Activated CD4-positive, alpha-beta T cell treated with anti-CD3 and anti-CD28 coated beads for 24 hours (primary cell): Measurements from ENCODE around the gene PITHD1.
"Not testable (repeated sequence)": the region's sequence is repeated elsewhere in the genome, so short reads cannot be mapped to it uniquely, and the experiment has no call there.

Source experiments
- DNase-seq, 2 donors: peaks; one replicate each; pipeline ENCODE4 v3.0.0-alpha.2; 2020; ENCODE audit warnings: low read depth in 2 of 2

The PITHD1 gene

DNA sequence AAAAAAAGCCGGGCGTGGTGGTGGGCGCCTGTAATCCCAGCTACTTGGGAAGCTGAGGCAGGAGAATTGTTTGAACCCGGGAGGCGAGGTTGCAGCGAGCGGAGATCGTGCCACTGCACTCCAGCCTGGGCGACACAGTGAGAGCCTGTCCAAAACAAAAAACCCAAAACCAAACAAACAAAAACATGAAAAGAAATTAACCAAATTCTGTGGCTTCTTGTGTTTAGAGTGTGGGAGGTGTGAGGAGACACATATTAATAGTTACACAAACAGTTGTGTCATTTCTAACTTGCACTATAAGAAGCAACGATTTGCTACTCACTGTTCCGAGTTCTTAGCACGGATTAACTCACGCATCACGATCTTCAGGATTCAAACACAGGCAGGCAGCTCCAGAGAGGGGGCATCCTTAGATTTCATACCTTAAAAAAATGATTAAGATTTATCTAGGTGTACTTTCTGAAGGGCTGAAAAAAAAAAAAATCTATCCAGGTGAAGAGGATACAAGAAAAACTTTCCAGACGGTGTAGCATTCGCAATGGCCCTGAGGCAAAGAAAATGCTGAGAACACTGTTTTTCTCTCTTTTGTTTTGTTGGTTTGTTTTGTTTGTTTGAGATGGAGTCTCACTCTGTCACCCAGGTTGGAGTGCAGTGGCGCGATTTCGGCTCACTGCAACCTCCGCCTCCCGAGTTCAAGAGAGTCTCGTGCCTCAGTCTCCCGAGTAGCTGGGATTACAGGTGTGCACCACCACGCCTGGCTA, 47.7 kb downstream of the PITHD1 start:
- no peak for DNase-seq

DNA sequence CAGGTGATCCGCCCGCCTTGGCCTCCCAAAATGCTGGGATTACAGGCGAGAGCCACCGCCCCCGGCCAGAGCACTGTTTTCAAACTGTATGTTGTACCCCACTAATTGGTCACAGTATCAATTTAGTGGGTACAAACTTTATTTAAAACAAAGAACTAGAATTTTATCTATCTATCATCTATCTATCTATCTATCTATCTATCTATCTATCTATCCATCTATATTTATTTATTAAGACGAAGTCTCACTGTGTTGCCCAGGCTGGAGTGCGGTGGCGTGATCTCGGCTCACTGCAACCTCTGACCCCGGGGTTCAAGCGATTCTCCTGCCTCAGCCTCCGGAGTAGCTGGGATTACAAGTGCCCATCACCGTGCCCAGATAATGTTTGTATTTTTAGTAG, 48.4 kb downstream of the PITHD1 start:
- DNase-seq, result not testable (repeated sequence)

DNA sequence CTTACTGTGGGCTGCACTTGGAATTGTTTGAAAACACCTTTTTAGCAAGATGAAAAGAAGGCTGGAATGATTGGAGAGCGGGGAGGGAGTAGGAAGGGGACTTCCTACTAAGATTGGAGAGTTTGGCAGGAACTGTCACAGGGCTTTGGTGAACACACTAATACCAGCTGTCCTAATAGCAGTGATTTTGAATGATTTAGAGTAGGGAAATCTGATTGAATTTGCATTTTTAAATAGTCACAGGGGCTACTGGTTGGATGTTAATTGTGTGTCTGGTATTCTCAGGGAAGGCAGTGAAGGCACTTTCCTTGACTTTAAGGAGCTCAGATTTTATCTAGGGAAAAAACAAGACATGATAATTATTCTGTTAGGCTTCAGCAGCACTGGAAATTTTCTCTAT, 49.5 kb downstream of the PITHD1 start:
- no peak for DNase-seq

DNA sequence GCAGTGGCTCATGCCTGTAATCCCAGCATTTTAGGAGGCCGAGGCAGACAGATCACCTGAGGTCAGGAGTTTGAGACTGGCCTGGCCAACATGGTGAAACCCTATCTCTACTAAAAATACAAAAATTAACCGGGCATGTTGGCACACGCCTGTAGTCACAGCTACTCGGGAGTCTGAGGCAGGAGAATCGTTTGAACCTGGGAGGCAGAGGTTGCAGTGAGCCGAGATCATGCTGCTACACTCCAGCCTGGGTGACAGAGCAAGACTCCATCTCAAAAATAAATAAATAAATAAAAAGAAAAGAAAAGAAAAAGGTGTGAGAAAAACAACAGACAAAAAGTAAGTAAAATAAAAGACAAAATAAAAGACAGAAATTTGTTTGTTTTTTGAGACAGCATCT, 55.9 kb downstream of the PITHD1 start:
- DNase-seq, result not testable (repeated sequence)

DNA sequence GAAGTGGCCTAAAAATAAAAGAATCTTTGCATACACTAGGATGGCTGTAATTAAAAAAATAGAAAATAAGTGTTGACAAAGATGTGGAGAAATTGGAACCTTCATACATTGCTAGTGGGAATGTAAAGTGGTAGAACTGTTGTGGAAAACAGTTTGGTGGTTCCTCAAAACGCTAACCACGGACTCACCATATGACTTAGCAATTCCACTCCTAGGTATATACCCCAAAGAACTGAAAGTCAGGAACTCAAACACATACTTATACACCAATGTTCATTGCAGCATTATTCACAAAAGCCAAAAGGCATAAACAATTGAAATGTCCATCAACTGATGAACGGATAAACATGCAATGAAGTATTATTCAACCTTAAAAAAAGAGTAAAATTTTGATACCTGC, 57.8 kb downstream of the PITHD1 start:
- no peak for DNase-seq
